CD4-positive, alpha-beta T cell treated with Interleukin-6 at 100 ng/mL for 8 hours (primary cell): Measurements from ENCODE around the gene BPIFB1.

Source experiments
- DNase-seq: peaks from one replicate; pipeline ENCODE4 v3.0.0-alpha.2; 2020; ENCODE audit warnings: mixed read lengths, low spot score

The BPIFB1 gene, protein sequence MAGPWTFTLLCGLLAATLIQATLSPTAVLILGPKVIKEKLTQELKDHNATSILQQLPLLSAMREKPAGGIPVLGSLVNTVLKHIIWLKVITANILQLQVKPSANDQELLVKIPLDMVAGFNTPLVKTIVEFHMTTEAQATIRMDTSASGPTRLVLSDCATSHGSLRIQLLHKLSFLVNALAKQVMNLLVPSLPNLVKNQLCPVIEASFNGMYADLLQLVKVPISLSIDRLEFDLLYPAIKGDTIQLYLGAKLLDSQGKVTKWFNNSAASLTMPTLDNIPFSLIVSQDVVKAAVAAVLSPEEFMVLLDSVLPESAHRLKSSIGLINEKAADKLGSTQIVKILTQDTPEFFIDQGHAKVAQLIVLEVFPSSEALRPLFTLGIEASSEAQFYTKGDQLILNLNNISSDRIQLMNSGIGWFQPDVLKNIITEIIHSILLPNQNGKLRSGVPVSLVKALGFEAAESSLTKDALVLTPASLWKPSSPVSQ

GRCh38 chr20:33282991-33283555, at the start of gene BPIFB1:
Gene BPIFB1, plus strand, starts transcription at chr20:33283214. Its CDS starts 2,860 bp downstream, at chr20:33286074.
- no peak for DNase-seq

- DNase-seq, result no peak
Observed at GRCh38 chr20:33234050-33234449, 49.0 kb upstream of the BPIFB1 start.

DNA sequence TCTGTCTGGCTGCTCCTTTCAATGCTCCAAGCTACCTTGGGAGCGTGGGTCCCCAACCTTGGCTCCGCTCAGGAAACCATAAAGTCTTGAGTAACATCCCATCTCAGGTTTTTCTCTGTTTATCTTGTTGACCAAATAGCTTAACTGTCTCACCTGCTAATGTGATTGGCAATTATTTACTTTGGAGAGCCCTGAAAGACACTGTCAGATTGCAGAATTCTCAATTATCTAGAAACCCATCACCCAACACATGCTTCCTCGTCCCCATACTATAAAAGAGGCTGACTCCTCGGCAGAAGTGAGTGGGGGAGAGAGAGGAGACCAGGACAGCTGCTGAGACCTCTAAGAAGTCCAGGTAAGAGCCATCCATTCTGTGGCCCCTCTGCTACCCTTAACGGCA, 47.3 kb upstream of the BPIFB1 start, which contains the start of gene BPIFA1:
Gene BPIFA1, plus strand, starts transcription at position 301 of the 400 bp plus-strand sequence. CDS start 1,716 bp downstream, outside the sequence.
- no peak for DNase-seq

- no peak for DNase-seq
Observed at GRCh38 chr20:33236351-33236750, 46.7 kb upstream of the BPIFB1 start.

- no peak for DNase-seq
Observed at GRCh38 chr20:33237989-33238388, 45.0 kb upstream of the BPIFB1 start.

DNA sequence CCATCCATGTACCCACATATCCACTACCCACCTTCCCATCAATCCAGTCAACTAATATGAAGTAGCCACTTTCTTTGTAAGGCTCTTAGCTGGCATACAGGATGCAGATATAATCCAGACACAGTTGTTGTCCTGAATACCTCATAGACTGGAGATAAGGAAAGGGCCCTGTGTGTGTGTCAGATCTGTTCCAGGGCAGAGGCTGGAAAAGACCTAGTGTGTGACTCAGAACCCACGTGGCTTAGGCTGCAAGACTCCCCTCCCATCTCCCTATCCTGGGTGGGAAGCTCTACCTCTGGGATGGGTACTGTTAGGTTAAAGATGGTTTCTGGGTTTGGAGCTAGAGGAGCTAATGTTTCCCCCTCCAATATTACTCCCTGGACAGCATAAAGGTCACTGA, 43.6 kb upstream of the BPIFB1 start:
- DNase-seq, result no peak

DNA sequence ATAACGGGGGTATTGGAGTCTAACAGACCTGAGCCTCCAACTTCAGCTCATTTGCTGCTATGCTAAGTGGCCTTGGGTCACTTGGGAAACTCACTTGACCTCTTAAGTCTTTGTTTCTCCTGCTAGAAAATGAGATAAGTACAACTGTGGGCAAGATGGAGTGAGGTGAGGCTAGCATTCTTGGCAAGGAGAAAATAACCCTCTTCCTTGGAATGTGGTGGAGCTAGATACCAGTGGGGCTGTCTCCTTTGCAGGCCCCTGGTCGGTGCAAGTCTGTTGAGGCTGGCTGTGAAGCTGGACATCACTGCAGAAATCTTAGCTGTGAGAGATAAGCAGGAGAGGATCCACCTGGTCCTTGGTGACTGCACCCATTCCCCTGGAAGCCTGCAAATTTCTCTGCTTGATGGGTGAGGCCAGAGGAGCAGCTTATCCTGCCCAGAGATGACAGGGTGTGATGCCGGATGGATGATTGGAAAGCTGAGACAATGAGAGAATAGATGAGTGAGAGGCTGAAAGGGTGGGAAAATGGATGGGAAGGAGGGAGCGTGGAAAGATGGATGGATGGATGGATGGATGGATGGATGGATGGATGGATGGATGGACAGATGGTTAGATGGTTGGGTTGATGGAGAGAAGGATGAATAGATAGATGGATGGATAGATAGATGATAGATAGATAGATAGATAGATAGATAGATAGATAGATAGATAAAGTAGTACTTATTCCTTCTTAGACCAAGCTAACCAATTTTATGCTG, 42.9 kb upstream of the BPIFB1 start:
- no peak for DNase-seq

DNA sequence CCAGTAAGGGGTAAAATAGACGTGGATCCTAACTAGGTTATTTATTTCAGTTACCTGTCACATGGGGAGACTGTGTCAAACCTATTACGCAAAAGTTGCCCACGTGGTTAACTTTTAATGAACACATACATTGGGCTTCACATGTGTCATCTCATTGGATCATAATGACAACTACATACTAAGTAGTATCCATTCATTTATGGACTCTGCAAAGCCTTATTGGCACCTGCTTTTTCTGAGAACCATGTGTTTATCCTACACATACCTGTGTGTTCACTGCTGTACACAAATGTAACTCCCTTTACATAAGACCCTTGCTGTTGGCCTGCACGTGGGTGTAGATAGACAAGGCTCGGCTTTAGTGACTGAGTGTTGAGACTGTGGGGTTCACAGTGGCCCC, 42.1 kb upstream of the BPIFB1 start:
- DNase-seq, result no peak

DNA sequence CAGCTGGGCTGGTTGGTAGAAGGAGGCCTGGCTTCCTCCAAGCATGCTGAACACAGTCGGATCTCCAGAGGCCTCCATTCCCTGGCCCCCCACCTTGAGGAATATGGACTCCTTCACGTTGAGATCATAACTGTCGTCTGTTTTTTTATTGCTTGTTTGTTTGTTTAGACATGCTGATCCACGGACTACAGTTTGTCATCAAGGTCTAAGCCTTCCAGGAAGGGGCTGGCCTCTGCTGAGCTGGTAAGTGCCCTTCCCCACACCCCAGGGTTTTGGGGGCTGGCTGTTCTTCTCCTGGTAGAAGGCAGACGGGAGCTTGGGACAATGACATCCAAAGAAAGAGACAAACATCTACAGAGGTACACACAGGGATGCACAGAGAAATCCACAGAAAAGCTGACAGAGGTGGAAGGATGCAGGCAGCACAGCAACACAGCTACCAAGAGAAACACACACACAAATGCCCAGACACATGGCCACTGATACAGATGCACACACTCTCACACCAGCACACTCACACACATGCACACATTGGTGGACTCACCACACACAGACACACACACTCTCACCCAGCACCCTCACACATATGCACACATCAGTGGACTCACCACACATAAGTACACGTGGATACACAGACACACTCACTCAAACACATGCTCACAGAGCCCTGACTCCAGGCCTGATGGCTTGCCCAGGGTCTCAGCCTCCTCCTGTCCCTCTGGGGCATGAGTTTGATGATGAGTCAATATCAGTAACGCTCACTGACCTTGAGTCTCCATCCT, 40.5 kb upstream of the BPIFB1 start:
- no peak for DNase-seq

DNA sequence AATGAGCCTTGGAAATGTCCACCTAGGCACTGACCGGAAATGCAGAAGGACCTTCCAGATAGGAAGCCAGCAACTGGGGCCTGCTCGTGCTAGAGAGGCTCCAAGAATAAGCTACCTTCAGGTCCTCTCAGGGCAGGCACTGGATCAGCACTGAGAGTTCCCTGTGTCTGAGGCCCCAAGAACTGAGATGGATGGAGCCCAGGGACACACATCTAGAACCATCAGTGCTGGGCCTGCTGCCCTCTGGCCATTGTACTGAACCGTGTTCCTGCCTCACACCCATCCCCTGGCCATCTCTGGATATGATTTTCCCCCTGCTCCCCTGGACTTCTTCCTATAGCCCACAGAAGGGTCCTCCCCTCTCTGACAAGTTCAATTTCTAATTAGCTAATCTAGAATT, 36.9 kb upstream of the BPIFB1 start:
- no peak for DNase-seq

DNA sequence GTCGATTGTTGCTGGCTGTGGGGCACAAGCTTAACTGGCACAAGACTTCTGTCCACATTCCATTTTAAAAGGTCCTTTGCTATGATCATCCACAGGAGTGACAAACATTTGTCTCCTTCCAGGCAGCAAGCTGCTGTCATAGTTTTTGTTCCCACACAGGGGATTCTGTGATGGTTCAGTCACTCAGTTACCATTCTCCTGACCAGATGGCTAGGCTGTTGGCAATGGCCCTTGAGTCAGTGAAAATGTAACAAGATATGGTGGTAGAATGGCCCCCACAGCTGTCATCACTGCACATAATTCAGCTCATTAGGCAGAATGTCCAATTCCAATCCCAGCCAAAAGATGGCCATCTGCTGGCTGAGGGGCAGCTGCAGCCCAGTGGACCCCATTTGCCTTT, 33.6 kb upstream of the BPIFB1 start:
- no peak for DNase-seq

DNA sequence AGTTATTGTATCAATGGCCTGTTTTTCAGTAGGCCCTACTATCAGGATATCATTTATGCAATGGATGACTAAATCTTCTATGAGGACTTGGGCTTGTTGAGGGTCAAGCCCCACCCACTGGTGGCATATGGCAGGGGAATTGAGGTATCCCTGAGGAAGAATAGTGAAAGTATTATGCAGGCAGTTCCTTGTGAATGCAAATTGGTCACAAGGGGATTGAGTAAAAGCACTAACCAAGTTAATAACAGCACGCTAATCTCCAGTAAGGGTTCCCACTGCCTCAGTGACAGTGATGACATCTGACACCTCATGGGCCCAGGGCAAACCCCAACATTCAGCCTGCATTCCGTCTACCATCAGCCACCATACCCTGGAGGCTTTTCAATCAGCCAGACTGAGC, 32.3 kb upstream of the BPIFB1 start:
- DNase-seq, result no peak

GRCh38 chr20:33251496-33251895, 31.5 kb upstream of the BPIFB1 start:
- DNase-seq, result no peak

DNA sequence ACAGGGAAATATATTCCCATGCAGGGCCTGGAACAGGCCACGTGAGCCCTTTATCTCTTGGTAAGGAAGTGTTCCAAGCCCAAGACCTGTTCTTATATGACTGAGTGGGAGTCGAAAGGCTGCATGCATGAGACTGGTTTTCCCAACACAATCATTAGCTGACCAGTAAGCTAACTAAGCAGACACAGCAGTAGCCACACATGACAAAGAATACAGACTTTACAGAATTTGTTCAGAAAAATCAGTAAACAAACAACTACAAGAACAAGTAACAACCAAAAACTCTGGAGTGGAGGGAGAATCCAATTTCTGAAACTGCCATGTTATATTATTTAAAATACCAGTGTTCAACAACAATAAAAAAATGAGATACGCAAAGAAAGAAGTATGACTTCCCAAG, 30.6 kb upstream of the BPIFB1 start:
- DNase-seq, result no peak

DNA sequence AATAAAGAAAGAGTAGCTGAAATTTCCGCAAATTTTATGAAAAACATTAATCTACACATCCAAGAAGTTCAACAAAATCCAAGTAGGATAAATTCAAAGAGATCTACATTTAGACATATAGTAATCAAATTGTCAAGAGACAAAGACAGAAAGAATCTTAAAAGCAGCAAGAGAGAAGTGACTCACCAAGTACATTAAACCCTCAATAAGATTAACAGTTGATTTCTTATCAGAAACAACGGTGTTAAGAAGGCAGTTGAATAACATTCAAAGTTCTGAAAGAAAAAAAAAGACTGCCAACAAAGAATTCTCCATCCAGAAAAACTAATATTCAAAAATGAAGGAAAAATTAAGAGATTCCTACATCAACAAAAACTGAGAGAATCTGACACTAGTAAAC, 28.0 kb upstream of the BPIFB1 start:
- no peak for DNase-seq

DNA sequence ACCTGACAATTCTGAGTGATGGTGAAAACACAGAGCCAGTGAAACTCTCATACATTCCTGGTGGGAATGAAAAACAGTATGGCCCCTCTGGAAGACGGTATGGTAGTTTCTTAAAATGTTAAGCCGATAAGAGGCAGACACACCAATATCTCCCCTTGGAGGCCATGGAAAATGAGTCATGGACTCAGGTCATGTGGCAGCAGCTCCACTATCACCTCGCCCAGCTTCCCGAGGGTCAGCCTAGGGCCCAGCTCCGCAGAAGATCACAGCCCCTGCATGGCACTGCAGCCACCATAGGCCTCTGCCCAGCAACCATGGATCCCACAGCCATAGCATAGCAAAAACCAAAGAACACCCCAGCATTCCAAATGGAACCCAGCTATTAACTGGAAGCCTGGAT, 25.8 kb upstream of the BPIFB1 start:
- DNase-seq, result no peak

- DNase-seq, result no peak
Observed at GRCh38 chr20:33259371-33259770, 23.6 kb upstream of the BPIFB1 start.

DNA sequence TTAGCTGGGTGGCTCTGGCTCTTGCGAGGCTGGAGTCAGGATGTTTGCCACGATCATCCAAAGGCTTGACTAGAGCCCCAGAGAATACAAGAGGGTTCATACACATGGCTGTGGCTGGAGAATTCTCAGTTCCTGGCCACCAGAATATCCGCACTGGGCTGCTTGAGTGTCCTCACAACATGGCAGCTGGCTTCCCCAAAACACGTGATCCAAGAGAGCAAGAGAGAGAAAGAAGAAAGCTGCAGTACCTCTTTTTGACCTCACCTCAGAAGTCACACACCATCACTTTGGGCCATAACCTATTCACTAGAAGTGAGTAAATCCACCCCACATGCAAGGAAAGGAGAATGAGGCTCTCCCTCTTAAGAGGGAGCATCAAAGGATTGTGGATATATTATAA, 21.5 kb upstream of the BPIFB1 start:
- no peak for DNase-seq

DNA sequence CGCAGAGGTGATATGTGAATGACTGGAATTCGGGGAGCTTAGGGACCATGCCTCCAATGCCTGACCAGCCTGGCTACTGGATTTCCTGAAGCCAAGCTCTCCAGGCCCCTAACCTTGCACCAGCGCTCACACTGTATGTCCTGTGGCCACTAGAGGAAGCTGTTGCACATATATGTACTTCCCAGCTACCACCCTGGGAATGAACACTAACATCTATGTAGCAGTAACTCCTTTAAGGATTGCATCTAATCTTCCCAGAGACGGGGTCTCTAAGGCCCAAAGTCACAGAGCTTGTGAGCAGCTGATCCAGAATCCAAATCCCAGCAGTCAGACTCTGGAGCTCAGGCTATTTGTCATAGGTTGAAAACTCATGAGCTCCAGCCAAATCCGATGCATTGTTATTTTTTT, 20.4 kb upstream of the BPIFB1 start:
- DNase-seq, result no peak

- no peak for DNase-seq
Observed at GRCh38 chr20:33263784-33264183, 19.2 kb upstream of the BPIFB1 start.

GRCh38 chr20:33267701-33268100, 15.3 kb upstream of the BPIFB1 start:
- DNase-seq, result no peak
